ENCODE measurements around the gene SYNDIG1. TPM values are rescaled to one million over a fixed set of nuclear protein-coding genes. Genes with fewer than 3 reads are reported as not detected.

SYNDIG1 gene
- total and polyA plus RNA-seq, 2 of the 4 experiments (the other 2 are of a cell fraction): not detected

GRCh38 chr20:24455081-24455480 is 14.3 kb upstream of the SYNDIG1 start:
- Histone ChIP-seq H3K4me2 (ENCODE audit: low read depth, low read length) (no peak overlapping the region), H3K79me1 (ENCODE audit: low read depth in 1 of 2, low read length in 2 of 2) (no peaks in the 10 kb centered on the region), H2BK5ac (ENCODE audit: low read depth, low read length, poor library complexity, severe bottlenecking) (no peak overlapping the region), H2BK15ac (ENCODE audit: low read depth, low read length) (no peak overlapping the region), H3K36me3 (ENCODE audit: control insufficient read depth, insufficient read depth, low read length) (no peaks in the 10 kb centered on the region), H4K8ac (ENCODE audit: low read depth in 2 of 2, low read length in 2 of 2) (no peak overlapping the region), H3K9me3 (ENCODE audit: control insufficient read depth, insufficient read depth, low read length) (no peaks in the 10 kb centered on the region), H3K14ac (replicated peaks; ENCODE audit: low read depth, low read length) (no peak overlapping the region), H2BK20ac (ENCODE audit: low read depth, low read length) (no peak overlapping the region), H4K20me1 (ENCODE audit: insufficient read depth, low read length) (no peaks in the 10 kb centered on the region), H4K5ac (ENCODE audit: low read depth, low read length) (no peak overlapping the region), H3K18ac (ENCODE audit: low read depth, low read length) (no peak overlapping the region), H3K27me3 (ENCODE audit: control insufficient read depth, insufficient read depth, low read length) (0 out of 2 replicates have a peak, but pooled peaks cover 3% of the 10 kb centered on the region), H2AK9ac (replicated peaks; ENCODE audit: low read depth, low read length, poor library complexity) (no peak overlapping the region), H3K23ac (ENCODE audit: low read depth, low read length) (no peak overlapping the region), H2AFZ (replicated peaks; ENCODE audit: low read length, poor library complexity) (no peak overlapping the region), H3K4ac (ENCODE audit: low read depth, low read length) (no peak overlapping the region), H3K9me1 (ENCODE audit: insufficient read depth, low read length) (no peaks in the 10 kb centered on the region), H2BK120ac (ENCODE audit: low read depth, low read length) (no peak overlapping the region), H3K56ac (ENCODE audit: extremely low read depth, insufficient read depth, low read length) (no peak overlapping the region), H2AK5ac (ENCODE audit: low read depth, low read length) (no peak overlapping the region), H3K4me3 (ENCODE audit: insufficient read depth, low read depth, low read length) (no peak overlapping the region), H3K4me1 (ENCODE audit: control insufficient read depth, insufficient read depth, low read length) (no peaks in the 10 kb centered on the region), H3K27ac (ENCODE audit: insufficient read depth, low read length) (no peak overlapping the region), H4K91ac (ENCODE audit: insufficient read depth, low read depth, low read length) (no peak overlapping the region), H3K9ac (ENCODE audit: low read depth, low read length) (no peak overlapping the region)
- dilution Hi-C loops (cut with HindIII; ENCODE audit: low sequenced_read_pairs, unreplicated experiment): no loop called here
- POLR2A ChIA-PET (ENCODE audit: unreplicated experiment): no interaction called here
- in situ Hi-C loops (cut with MboI; ENCODE audit: low sequenced_read_pairs): no loop called here
- TF ChIP-seq RFX5 (IDR thresholded peaks at IDR 0.05; ENCODE audit: low read depth, low read length): no peak
- TF ChIP-seq MXI1 (IDR thresholded peaks at IDR 0.05; ENCODE audit: borderline replicate concordance, low read depth, low read length): no peak
- no peak for TF ChIP-seq SMC3 (IDR thresholded peaks at IDR 0.05; ENCODE audit: low read depth, low read length)
- no peak for TF ChIP-seq BHLHE40 (IDR thresholded peaks at IDR 0.05; ENCODE audit: low read depth, low read length)
- TF ChIP-seq CEBPB (IDR thresholded peaks at IDR 0.05; ENCODE audit: low read depth, low read length): no peak
- no peak for TF ChIP-seq POLR2A (IDR thresholded peaks at IDR 0.05; ENCODE audit: low read depth, low read length)
- TF ChIP-seq RCOR1 (IDR thresholded peaks at IDR 0.05; ENCODE audit: insufficient replicate concordance, low read length): no peak
- TF ChIP-seq CHD1 (IDR thresholded peaks at IDR 0.05; ENCODE audit: low read depth, low read length): no peak
- no peak for TF ChIP-seq ELK1 (IDR thresholded peaks at IDR 0.05; ENCODE audit: borderline replicate concordance, low read depth, low read length)
- TF ChIP-seq MAZ (IDR thresholded peaks at IDR 0.05; ENCODE audit: borderline replicate concordance, low read depth, low read length): no peak
- no peak for TF ChIP-seq FOS (IDR thresholded peaks at IDR 0.05; ENCODE audit: low read depth, low read length)
- no peak for TF ChIP-seq RAD21 (IDR thresholded peaks at IDR 0.05; ENCODE audit: low read length)
- TF ChIP-seq MAFK (IDR thresholded peaks at IDR 0.05; ENCODE audit: low read depth, low read length): no peak
- TF ChIP-seq USF2 (IDR thresholded peaks at IDR 0.05; ENCODE audit: low read depth, low read length): no peak
- intact Hi-C loops (cut with micrococcal nuclease): no loop called here
- WGBS, 2 experiments (ENCODE audit: extremely low coverage in 2 of 2, insufficient read length in 1 of 2): no CpG with 5 or more reads among the region's 6 CpGs
- no peak for DNase-seq
- BruUV-seq (replicated peaks): no TSS peak
- CTCF ChIA-PET: no interaction called here
- no peak for ATAC-seq (ENCODE audit: low read depth)

Data from IMR-90 (cell line).